GM19395 (cell line): ENCODE results near the gene KRTDAP.

Source experiments
- ATAC-seq: cut with Tn5 transposase; IDR thresholded peaks from one replicate; pipeline ENCODE4 v1.9.1; 2021; ENCODE audit warnings: mild to moderate bottlenecking, moderate library complexity; ENCODE audit not compliant: unreplicated experiment

The KRTDAP gene

GRCh38 chr19:35490364-35490763 lies at the start of gene KRTDAP:
KRTDAP (minus strand) TSS chr19:35490464; CDS start chr19:35490442, 22 bp downstream.
- ATAC-seq: no peak

GRCh38 chr19:35539850-35540249 lies 49.6 kb upstream of the KRTDAP start:
- no peak for ATAC-seq

GRCh38 chr19:35539314-35539713 lies 49.0 kb upstream of the KRTDAP start:
- no peak for ATAC-seq

GRCh38 chr19:35534803-35535480 lies 44.7 kb upstream of the KRTDAP start:
- ATAC-seq: no peak

- ATAC-seq: no peak
Measured at GRCh38 chr19:35533822-35534392, 43.6 kb upstream of the KRTDAP start.

GRCh38 chr19:35533201-35533821 lies 43.0 kb upstream of the KRTDAP start, which contains the start of gene GAPDHS:
GAPDHS (plus strand) TSS chr19:35533456; CDS start chr19:35533528, 72 bp downstream.
- no peak for ATAC-seq

GRCh38 chr19:35531291-35531690 lies 41.0 kb upstream of the KRTDAP start:
- no peak for ATAC-seq

GRCh38 chr19:35529241-35530218 lies 39.3 kb upstream of the KRTDAP start:
- no peak for ATAC-seq

- ATAC-seq: no peak
Measured at GRCh38 chr19:35528218-35529038, 38.2 kb upstream of the KRTDAP start, which contains the start of gene SBSN. SBSN (minus strand) TSS chr19:35528311; CDS start chr19:35528281, 30 bp downstream.

GRCh38 chr19:35525873-35526272 lies 35.6 kb upstream of the KRTDAP start:
- no peak for ATAC-seq

- ATAC-seq: no peak
Measured at GRCh38 chr19:35524181-35524837, 34.0 kb upstream of the KRTDAP start.

GRCh38 chr19:35522745-35523327 lies 32.6 kb upstream of the KRTDAP start:
- ATAC-seq: no peak

- no peak for ATAC-seq
Measured at GRCh38 chr19:35521124-35521743, 31.0 kb upstream of the KRTDAP start.

- no peak for ATAC-seq
Measured at GRCh38 chr19:35519291-35519690, 29.0 kb upstream of the KRTDAP start.

GRCh38 chr19:35518313-35518712 lies 28.0 kb upstream of the KRTDAP start:
- ATAC-seq: no peak

- no peak for ATAC-seq
Measured at GRCh38 chr19:35517342-35517741, 27.1 kb upstream of the KRTDAP start.

GRCh38 chr19:35516310-35516709 lies 26.0 kb upstream of the KRTDAP start:
- ATAC-seq: no peak

- no peak for ATAC-seq
Measured at GRCh38 chr19:35514282-35514809, 24.1 kb upstream of the KRTDAP start.
